Glutamatergic neuron (in vitro differentiated cells): ENCODE results near the gene SECTM1. TPM values are rescaled to one million over a fixed set of nuclear protein-coding genes. Genes with fewer than 3 reads are reported as not detected.
A peak's percentile ranks its signal among the peaks of the same experiment; 100 is the strongest.

Source experiments
- DNase-seq: peaks from one replicate; pipeline ENCODE4 v3.0.0; 2022
- H3K27ac Mint-ChIP-seq: one replicate; pipeline ENCODE4 v1.8.0; 2020; ENCODE audit warnings: mild to moderate bottlenecking, mixed read lengths, inconsistent platforms; ENCODE audit not compliant: unreplicated experiment
- H3K27me3 Mint-ChIP-seq: one replicate; pipeline ENCODE4 v1.8.0; 2020; ENCODE audit warnings: mild to moderate bottlenecking, moderate library complexity, mixed read lengths, inconsistent platforms; ENCODE audit not compliant: unreplicated experiment
- H3K36me3 Mint-ChIP-seq: one replicate; pipeline ENCODE4 v1.8.0; 2020; ENCODE audit warnings: mild to moderate bottlenecking, mixed read lengths, inconsistent platforms; ENCODE audit not compliant: unreplicated experiment
- H3K4me1 Mint-ChIP-seq: one replicate; pipeline ENCODE4 v1.8.0; 2020; ENCODE audit warnings: mild to moderate bottlenecking, low read depth, mixed read lengths, inconsistent platforms; ENCODE audit not compliant: unreplicated experiment
- H3K4me3 Mint-ChIP-seq: one replicate; pipeline ENCODE4 v1.8.0; 2020; ENCODE audit warnings: mild to moderate bottlenecking, mixed read lengths, inconsistent platforms; ENCODE audit not compliant: unreplicated experiment
- H3K9me3 Mint-ChIP-seq: one replicate; pipeline ENCODE4 v1.8.0; 2020; ENCODE audit warnings: mild to moderate bottlenecking, moderate library complexity, mixed read lengths, inconsistent platforms; ENCODE audit not compliant: unreplicated experiment
- CTCF ChIP-seq: fragments of 200-600 bp; sonication (generic); IDR thresholded peaks from one replicate; pipeline ENCODE4 v1.5.0; 2021; ENCODE audit not compliant: partially characterized antibody, unreplicated experiment
- total RNA-seq: library from RNA; stranded (reverse); fragmentation: NEBNext Ultra II Directional; extraction: Animal tissue kit (Norgen Biotek cat#: 25700); gene quantifications from one replicate; pipeline ENCODE4 v1.2.1, GENCODE V29; 2021; ENCODE audit not compliant: unreplicated experiment

SECTM1 gene
- total RNA-seq, 1 donor from 2014 or later: 0.29 TPM

GRCh38 chr17:82330322-82331239 lies 3.0 kb downstream of the SECTM1 start:
- TF ChIP-seq CTCF: no peak
- DNase-seq: peak; percentile 58
- H3K4me1 Mint-ChIP-seq: peaks cover 8% of the 10 kb centered on the region
- no peaks in the 10 kb centered on the region for H3K36me3 Mint-ChIP-seq
- peak overlapping the region; percentile 34 for H3K4me3 Mint-ChIP-seq
- H3K9me3 Mint-ChIP-seq: peaks cover 17% of the 10 kb centered on the region
- no peak overlapping the region for H3K27ac Mint-ChIP-seq
- peaks cover 8% of the 10 kb centered on the region for H3K27me3 Mint-ChIP-seq

DNA sequence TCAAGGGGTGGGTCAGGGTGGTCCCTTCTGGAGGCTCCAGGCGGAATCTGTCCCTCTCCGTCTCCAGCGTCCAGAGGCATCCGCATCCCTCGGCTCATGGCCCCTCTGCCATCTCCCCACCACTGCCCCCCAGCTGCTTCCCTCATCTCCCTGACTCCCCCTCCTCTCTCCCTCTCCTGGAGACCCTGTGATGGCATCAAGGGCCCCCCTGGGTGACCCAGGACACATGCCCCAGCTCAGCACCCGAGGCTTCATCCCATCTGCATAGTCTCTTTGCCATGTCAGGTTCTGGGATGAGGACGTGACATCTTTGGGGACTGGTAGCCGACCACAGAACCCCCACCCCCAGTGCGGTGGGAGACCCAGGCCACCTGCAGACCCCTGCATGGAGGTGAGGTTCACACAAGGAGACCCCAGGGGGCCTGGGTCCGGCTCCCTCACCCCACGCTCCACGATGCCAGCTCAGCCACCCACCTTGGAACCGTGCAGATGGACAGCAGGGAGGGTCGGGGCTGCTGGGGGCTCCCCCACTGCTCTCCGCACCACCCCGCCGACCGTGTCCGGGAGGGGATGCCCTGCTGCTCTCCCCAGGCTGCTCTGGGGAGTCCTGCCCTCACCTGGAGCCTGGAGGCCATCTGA lies 3.8 kb downstream of the SECTM1 start:
- Mint-ChIP-seq H3K36me3 (no peaks in the 10 kb centered on the region), H3K4me3 (peak overlapping the region; percentile 49), H3K4me1 (peaks cover 5% of the 10 kb centered on the region), H3K27ac (peak overlapping the region; percentile 17), H3K27me3 (peaks cover 4% of the 10 kb centered on the region), H3K9me3 (peaks cover 15% of the 10 kb centered on the region)
- peak; percentile 28 for DNase-seq
- TF ChIP-seq CTCF: no peak

DNA sequence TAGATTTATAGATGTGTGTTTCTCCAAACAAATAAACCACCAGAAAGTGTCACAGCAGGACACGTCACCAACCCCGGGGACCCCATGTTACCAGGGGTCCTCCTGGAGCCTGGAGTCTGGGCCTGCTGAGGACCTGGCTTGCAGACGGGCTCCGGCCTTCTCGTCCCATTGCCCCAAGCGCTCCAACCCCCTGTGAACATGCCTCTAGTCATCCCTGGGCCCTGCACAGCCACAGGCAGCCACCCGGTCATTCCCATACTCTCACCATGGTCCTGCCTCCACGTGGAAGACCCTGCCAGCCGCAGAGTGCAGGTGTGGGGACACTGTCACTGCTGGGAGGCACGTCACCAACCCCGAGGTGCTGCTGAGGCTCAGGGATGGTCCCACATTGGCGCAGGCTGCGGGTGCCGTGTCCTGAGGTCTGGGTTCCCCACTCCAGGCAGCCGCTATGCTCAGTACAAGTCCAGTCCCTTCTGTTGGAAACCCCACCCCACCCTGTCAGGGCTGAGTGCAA lies 4.5 kb downstream of the SECTM1 start:
- H3K4me3 Mint-ChIP-seq: peak overlapping the region; percentile 67
- H3K27me3 Mint-ChIP-seq: peaks cover 4% of the 10 kb centered on the region
- no peak for TF ChIP-seq CTCF
- H3K27ac Mint-ChIP-seq: peak overlapping the region; percentile 86
- peak; percentile 23 for DNase-seq
- peaks cover 15% of the 10 kb centered on the region for H3K9me3 Mint-ChIP-seq
- no peaks in the 10 kb centered on the region for H3K36me3 Mint-ChIP-seq
- H3K4me1 Mint-ChIP-seq: peaks cover 5% of the 10 kb centered on the region

- peak; percentile 21 for DNase-seq
- Mint-ChIP-seq H3K27me3 (peaks cover 4% of the 10 kb centered on the region), H3K36me3 (no peaks in the 10 kb centered on the region), H3K27ac (no peak overlapping the region), H3K4me3 (no peak overlapping the region), H3K9me3 (peaks cover 15% of the 10 kb centered on the region), H3K4me1 (peaks cover 5% of the 10 kb centered on the region)
- TF ChIP-seq CTCF: no peak
Observed at GRCh38 chr17:82328141-82328993, 5.2 kb downstream of the SECTM1 start.
